A549 (cell line): ENCODE data around the gene TEX264. TPM values are rescaled to one million over a fixed set of nuclear protein-coding genes. Genes with fewer than 3 reads are reported as not detected.
A peak's percentile ranks its signal among the peaks of the same experiment; 100 is the strongest.

Source experiments
- ATAC-seq, 2 experiments: fragments of 200-7000 bp in 1 of 2; fragments of >200 bp in 1 of 2; cut with Nextera tagmentation in 1 of 2; cut with Tn5 transposase in 1 of 2; 3 replicates each; pipeline versions ENCODE4 v1.8.0 to v1.9.1; 2018 to 2020; ENCODE audit warnings: mild to moderate bottlenecking in 1 of 2, moderate library complexity in 1 of 2
- CTCF ChIA-PET: fragments of 300-600 bp; sonication (Branson Sonifier 250); formaldehyde crosslinking; extraction: SDS; loops from one replicate; lab custom pipeline; 2021; ENCODE audit warnings: antibody characterized with exemption, inconsistent platforms; lab: Yijun Ruan, JAX
- POLR2A ChIA-PET: fragments of 350-600 bp; formaldehyde crosslinking; extraction: SDS; loops from one replicate; lab custom pipeline; 2021; ENCODE audit warnings: antibody characterized with exemption, inconsistent platforms; lab: Yijun Ruan, JAX
- DNase-seq, 2 experiments: peaks; one replicate each; pipeline versions ENCODE4 v3.0.0 to v3.0.0-alpha.2; 2011 to 2016; ENCODE audit warnings: low read depth in 1 of 2, low spot score in 1 of 2
- FAIRE-seq: peaks from 2 replicates; lab custom pipeline; 2011; peaks lifted over from hg19 to GRCh38; lab: Jason Lieb, UNC
- H3K27ac ChIP-seq, 2 experiments: fragments of >200 bp; sonication (Bioruptor Twin); formaldehyde crosslinking; 3 replicates each; pipeline ENCODE4 v1.5.1; 2016 to 2017
- H3K4me1 ChIP-seq: fragments of >200 bp; sonication (Bioruptor Twin); formaldehyde crosslinking; 3 replicates; pipeline ENCODE4 v1.6.1; 2016
- H3K4me2 ChIP-seq: fragments of >200 bp; sonication (Bioruptor Twin); formaldehyde crosslinking; 3 replicates; pipeline ENCODE4 v1.6.1; 2016
- H3K4me3 ChIP-seq: fragments of >200 bp; sonication (Bioruptor Twin); formaldehyde crosslinking; 3 replicates; pipeline ENCODE4 v1.5.1; 2016
- H3K9me3 ChIP-seq: fragments of >200 bp; sonication (Bioruptor Twin); formaldehyde crosslinking; 3 replicates; pipeline ENCODE4 v1.6.1; 2016
- BHLHE40 ChIP-seq: IDR thresholded peaks from 2 replicates; pipeline ENCODE4 v1.6.1; 2012; ENCODE audit warnings: low read depth, low read length, inconsistent platforms
- CBX8 ChIP-seq: fragments of 200-600 bp; sonication (generic); IDR thresholded peaks from 2 replicates; pipeline ENCODE4 v1.6.1; 2016
- CHD4 ChIP-seq: fragments of 200-600 bp; sonication (generic); IDR thresholded peaks from 2 replicates; pipeline ENCODE4 v1.6.1; 2016; ENCODE audit warnings: antibody characterized with exemption, mild to moderate bottlenecking, borderline replicate concordance
- EHF ChIP-seq: fragments of 250-450 bp; sonication (Bioruptor Pico); IDR thresholded peaks from 2 replicates; pipeline ENCODE4 v1.5.0; 2020; ENCODE audit warnings: mild to moderate bottlenecking
- ESRRA ChIP-seq: fragments of 150-350 bp; IDR thresholded peaks from 2 replicates; pipeline ENCODE4 v1.6.1; 2014; ENCODE audit warnings: mild to moderate bottlenecking, low read length, borderline replicate concordance
- FOSB ChIP-seq: fragments of 250-450 bp; sonication (Bioruptor Pico); IDR thresholded peaks from 2 replicates; pipeline ENCODE4 v1.5.0; 2020; ENCODE audit warnings: mild to moderate bottlenecking, moderate library complexity
- HOXB13 ChIP-seq: fragments of 250-450 bp; sonication (Bioruptor Pico); IDR thresholded peaks from 2 replicates; pipeline ENCODE4 v1.5.0; 2020; ENCODE audit warnings: low read depth, mild to moderate bottlenecking, moderate library complexity
- KDM5A ChIP-seq: fragments of 200-600 bp; sonication (generic); IDR thresholded peaks from 2 replicates; pipeline ENCODE4 v1.6.1; 2016; ENCODE audit warnings: antibody characterized with exemption, mild to moderate bottlenecking
- PHF8 ChIP-seq: fragments of 200-600 bp; sonication (generic); IDR thresholded peaks from 2 replicates; pipeline ENCODE4 v1.6.1; 2016; ENCODE audit warnings: low read depth, mild to moderate bottlenecking, antibody characterized with exemption, moderate library complexity, borderline replicate concordance
- RAD21 ChIP-seq, 2 experiments: fragments of >200 bp in 1 of 2; sonication (Bioruptor Twin) in 1 of 2; formaldehyde crosslinking in 1 of 2; IDR thresholded peaks in 1 of 2; conservative IDR thresholded peaks in 1 of 2; 2 replicates in 1 of 2; 3 replicates in 1 of 2; pipeline ENCODE4 v1.6.1; 2012 to 2018; ENCODE audit warnings: inconsistent platforms in 1 of 2
- RARB ChIP-seq: fragments of 250-450 bp; sonication (Bioruptor Pico); IDR thresholded peaks from 2 replicates; pipeline ENCODE4 v1.8.0; 2021; ENCODE audit warnings: mild to moderate bottlenecking, moderate library complexity
- RCOR1 ChIP-seq: fragments of 150-350 bp; IDR thresholded peaks from 2 replicates; pipeline ENCODE4 v1.6.1; 2014; ENCODE audit warnings: antibody characterized with exemption, low read length, low read depth
- SMC3 ChIP-seq: fragments of >200 bp; sonication (Bioruptor Twin); formaldehyde crosslinking; IDR thresholded peaks from 3 replicates; pipeline ENCODE4 v1.6.1; 2018; ENCODE audit warnings: inconsistent platforms
- TP53 ChIP-seq: fragments of 250-450 bp; sonication (Bioruptor Pico); IDR thresholded peaks from 2 replicates; pipeline ENCODE4 v1.5.0; 2021; ENCODE audit warnings: mild to moderate bottlenecking, moderate library complexity
- ZNF302 ChIP-seq: fragments of 250-450 bp; sonication (Bioruptor Pico); IDR thresholded peaks from 2 replicates; pipeline ENCODE4 v1.9.0; 2021; ENCODE audit warnings: inconsistent platforms, mild to moderate bottlenecking, moderate library complexity
- WGBS: methylation state at CpG from one replicate; pipeline ENCODE4 v1.1.6; 2017; ENCODE audit errors: missing lambda C conversion rate; 5-methylcytosine and 5-hydroxymethylcytosine counted together
- polyA plus RNA-seq, 4 experiments: library from polyadenylated mRNA; depleted of rRNA in 3 of 4; stranded (reverse); fragments of >200 nt; fragmentation: RNase III in 1 of 4; extraction: RNeasy Plus Mini Kit Qiagen cat#74134 plus additional on column Dnase treatment in 1 of 4; gene quantifications; 2 replicates in 3 of 4; 3 replicates in 1 of 4; pipeline ENCODE4 v1.2.3, GENCODE V29; 2011 to 2017
- TF ChIP-seq, protein P1 (sequence below): fragments of >200 bp; sonication (Bioruptor Twin); formaldehyde crosslinking; IDR thresholded peaks from 3 replicates; pipeline ENCODE4 v1.5.1; 2016
- TF ChIP-seq, protein P2 (sequence below): IDR thresholded peaks from 2 replicates; pipeline ENCODE4 v1.6.1; 2012; ENCODE audit warnings: low read depth, borderline replicate concordance
- TF ChIP-seq, protein P3 (sequence below): fragments of 450-650 bp; IDR thresholded peaks from 2 replicates; pipeline ENCODE4 v1.6.1; 2014; ENCODE audit warnings: antibody characterized with exemption
- TF ChIP-seq, protein P4 (sequence below): IDR thresholded peaks from 2 replicates; pipeline ENCODE4 v1.6.1; 2012
- TF ChIP-seq, protein P5 (sequence below): fragments of 150-350 bp; IDR thresholded peaks from 2 replicates; pipeline ENCODE4 v1.6.1; 2014; ENCODE audit warnings: low read depth, mild to moderate bottlenecking, low read length
- TF ChIP-seq, protein P6 (sequence below): fragments of 250-450 bp; sonication (Bioruptor Pico); IDR thresholded peaks from 2 replicates; pipeline ENCODE4 v1.5.0; 2020; ENCODE audit warnings: low read depth, mild to moderate bottlenecking, moderate library complexity

TEX264 gene
- polyA plus RNA-seq, 2 of the 4 experiments (the other 2 are of a cell fraction) = 47.9 to 54.7 TPM

DNA sequence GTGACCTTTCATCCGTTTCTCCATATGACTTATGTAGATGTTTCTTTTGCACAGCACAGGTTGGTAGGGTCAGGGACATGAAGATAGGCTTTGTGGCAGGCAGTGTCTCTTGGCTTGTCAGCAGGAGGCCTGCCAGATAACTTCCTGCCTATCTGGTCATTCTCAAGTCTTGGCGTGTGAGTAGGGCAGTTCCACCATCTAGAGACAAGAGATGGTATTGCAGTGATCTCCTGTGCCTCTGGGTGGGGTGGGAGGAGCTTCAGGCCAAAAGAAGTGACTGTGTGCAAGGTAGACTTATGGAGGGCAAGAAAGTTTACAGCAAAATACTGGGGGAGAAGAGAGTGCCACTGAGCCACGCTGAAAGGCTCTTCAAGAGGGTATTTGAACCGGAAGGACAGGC is 11.0 kb downstream of the TEX264 start:
- POLR2A ChIA-PET = interaction anchor here (0.6 to 1.5 kb wide), 3 partner anchors 87 to 183 kb away, joined by 3 to 10 read pairs (median 3); partner anchors contain the start of gene DCAF1
- ATAC-seq = peak; percentile 92 to 98
- DNase-seq = peak; percentile 81 to 84
- H3K4me2 ChIP-seq = no peak overlapping the region
- CTCF ChIA-PET = interaction anchor here (0.6 to 7.3 kb wide), 36 partner anchors 9 to 1106 kb away, joined by 3 to 115 read pairs (median 4); partner anchors contain the start of genes DCAF1, GRM2, IQCF6 and RAD54L2
- peak; percentile 76 for FAIRE-seq
- H3K4me1 ChIP-seq = peaks cover 4% of the 10 kb centered on the region; the same call in 1 of the 3 replicates
- no peak overlapping the region for H3K4me3 ChIP-seq
- no peak overlapping the region for H3K27ac ChIP-seq
- 2% methylated on average over 4 of the region's 4 CpGs for WGBS
- no peaks in the 10 kb centered on the region for H3K9me3 ChIP-seq
- TF ChIP-seq, protein P1, sequence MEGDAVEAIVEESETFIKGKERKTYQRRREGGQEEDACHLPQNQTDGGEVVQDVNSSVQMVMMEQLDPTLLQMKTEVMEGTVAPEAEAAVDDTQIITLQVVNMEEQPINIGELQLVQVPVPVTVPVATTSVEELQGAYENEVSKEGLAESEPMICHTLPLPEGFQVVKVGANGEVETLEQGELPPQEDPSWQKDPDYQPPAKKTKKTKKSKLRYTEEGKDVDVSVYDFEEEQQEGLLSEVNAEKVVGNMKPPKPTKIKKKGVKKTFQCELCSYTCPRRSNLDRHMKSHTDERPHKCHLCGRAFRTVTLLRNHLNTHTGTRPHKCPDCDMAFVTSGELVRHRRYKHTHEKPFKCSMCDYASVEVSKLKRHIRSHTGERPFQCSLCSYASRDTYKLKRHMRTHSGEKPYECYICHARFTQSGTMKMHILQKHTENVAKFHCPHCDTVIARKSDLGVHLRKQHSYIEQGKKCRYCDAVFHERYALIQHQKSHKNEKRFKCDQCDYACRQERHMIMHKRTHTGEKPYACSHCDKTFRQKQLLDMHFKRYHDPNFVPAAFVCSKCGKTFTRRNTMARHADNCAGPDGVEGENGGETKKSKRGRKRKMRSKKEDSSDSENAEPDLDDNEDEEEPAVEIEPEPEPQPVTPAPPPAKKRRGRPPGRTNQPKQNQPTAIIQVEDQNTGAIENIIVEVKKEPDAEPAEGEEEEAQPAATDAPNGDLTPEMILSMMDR = peak; percentile 55
- TF ChIP-seq RAD21 (conservative IDR thresholded peaks at IDR 0.05 in 1 of 2, IDR thresholded peaks at IDR 0.05 in 1 of 2) (peak; percentile 63 to 70), BHLHE40 (no peak), SMC3 (peak; percentile 41; the same call in 2 of the 3 replicates), FOSB (CRISPR knock-in tag) (no peak), RCOR1 (no peak)
- TF ChIP-seq, protein P2, sequence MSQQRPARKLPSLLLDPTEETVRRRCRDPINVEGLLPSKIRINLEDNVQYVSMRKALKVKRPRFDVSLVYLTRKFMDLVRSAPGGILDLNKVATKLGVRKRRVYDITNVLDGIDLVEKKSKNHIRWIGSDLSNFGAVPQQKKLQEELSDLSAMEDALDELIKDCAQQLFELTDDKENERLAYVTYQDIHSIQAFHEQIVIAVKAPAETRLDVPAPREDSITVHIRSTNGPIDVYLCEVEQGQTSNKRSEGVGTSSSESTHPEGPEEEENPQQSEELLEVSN = no peak
- TF ChIP-seq, protein P3, sequence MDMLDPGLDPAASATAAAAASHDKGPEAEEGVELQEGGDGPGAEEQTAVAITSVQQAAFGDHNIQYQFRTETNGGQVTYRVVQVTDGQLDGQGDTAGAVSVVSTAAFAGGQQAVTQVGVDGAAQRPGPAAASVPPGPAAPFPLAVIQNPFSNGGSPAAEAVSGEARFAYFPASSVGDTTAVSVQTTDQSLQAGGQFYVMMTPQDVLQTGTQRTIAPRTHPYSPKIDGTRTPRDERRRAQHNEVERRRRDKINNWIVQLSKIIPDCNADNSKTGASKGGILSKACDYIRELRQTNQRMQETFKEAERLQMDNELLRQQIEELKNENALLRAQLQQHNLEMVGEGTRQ = no peak

DNA sequence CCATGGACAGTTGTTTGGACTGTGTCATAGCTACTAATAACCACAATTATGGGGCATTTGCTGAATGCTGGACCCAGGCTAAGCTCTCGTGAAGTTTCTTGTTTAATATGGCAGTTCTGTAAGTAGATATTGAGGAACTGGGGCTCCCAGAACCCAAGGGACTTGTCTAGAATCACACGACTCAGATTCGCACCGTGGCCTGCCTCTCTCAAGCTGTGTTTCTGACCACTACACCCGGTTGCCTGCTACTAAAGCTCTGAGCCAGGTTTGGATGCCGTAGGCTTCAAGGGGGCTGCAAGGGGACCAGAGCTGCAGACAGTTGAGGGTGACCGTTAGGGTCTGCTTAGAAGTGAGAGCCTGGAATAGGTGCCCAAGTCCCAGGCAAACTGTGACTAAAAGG is 11.5 kb downstream of the TEX264 start:
- CTCF ChIA-PET = interaction anchor here (0.6 to 7.3 kb wide), 31 partner anchors 8 to 1107 kb away, joined by 3 to 115 read pairs (median 5); partner anchors contain the start of genes DCAF1, GRM2, IQCF6 and RAD54L2
- ATAC-seq (no peak), FAIRE-seq (no peak), DNase-seq (no peak)
- Histone ChIP-seq H3K27ac (no peak overlapping the region), H3K4me3 (no peak overlapping the region), H3K9me3 (no peaks in the 10 kb centered on the region), H3K4me2 (no peak overlapping the region), H3K4me1 (peaks cover 4% of the 10 kb centered on the region; the same call in 1 of the 3 replicates)
- 20% methylated on average over 3 of the region's 7 CpGs for WGBS
- POLR2A ChIA-PET = interaction anchor here (0.6 to 1.5 kb wide), 3 partner anchors 87 to 183 kb away, joined by 3 to 10 read pairs (median 3); partner anchors contain the start of gene DCAF1
- no peak for TF ChIP-seq TP53 (CRISPR knock-in tag)
- no peak for TF ChIP-seq CHD4
- TF ChIP-seq RARB = no peak
- TF ChIP-seq ESRRA = no peak
- TF ChIP-seq SMC3 = no peak
- TF ChIP-seq EHF (CRISPR knock-in tag) = no peak
- TF ChIP-seq KDM5A = no peak
- TF ChIP-seq, protein P1 = no peak
- no peak for TF ChIP-seq ZNF302 (CRISPR knock-in tag)
- no peak for TF ChIP-seq RAD21 (conservative IDR thresholded peaks at IDR 0.05 in 1 of 2, IDR thresholded peaks at IDR 0.05 in 1 of 2)
- TF ChIP-seq, protein P2 = no peak
- no peak for TF ChIP-seq HOXB13 (CRISPR knock-in tag)
- TF ChIP-seq, protein P4, sequence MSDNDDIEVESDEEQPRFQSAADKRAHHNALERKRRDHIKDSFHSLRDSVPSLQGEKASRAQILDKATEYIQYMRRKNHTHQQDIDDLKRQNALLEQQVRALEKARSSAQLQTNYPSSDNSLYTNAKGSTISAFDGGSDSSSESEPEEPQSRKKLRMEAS = no peak
- TF ChIP-seq CBX8 = no peak
- no peak for TF ChIP-seq PHF8
- TF ChIP-seq, protein P5, sequence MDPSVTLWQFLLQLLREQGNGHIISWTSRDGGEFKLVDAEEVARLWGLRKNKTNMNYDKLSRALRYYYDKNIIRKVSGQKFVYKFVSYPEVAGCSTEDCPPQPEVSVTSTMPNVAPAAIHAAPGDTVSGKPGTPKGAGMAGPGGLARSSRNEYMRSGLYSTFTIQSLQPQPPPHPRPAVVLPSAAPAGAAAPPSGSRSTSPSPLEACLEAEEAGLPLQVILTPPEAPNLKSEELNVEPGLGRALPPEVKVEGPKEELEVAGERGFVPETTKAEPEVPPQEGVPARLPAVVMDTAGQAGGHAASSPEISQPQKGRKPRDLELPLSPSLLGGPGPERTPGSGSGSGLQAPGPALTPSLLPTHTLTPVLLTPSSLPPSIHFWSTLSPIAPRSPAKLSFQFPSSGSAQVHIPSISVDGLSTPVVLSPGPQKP = no peak
- TF ChIP-seq, protein P6, sequence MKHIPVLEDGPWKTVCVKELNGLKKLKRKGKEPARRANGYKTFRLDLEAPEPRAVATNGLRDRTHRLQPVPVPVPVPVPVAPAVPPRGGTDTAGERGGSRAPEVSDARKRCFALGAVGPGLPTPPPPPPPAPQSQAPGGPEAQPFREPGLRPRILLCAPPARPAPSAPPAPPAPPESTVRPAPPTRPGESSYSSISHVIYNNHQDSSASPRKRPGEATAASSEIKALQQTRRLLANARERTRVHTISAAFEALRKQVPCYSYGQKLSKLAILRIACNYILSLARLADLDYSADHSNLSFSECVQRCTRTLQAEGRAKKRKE (CRISPR knock-in tag) = no peak
- TF ChIP-seq RCOR1 = no peak
